Measurements from ENCODE around the gene SLCO2A1.

The SLCO2A1 gene

GRCh38 chr3:133894353-133895207 lies 135.1 kb downstream of the SLCO2A1 start:
- no peak for TF ChIP-seq CTCF (conservative IDR thresholded peaks at IDR 0.05; ENCODE audit: low read depth, low read length)
- H3K4me3 ChIP-seq (ENCODE audit: low read depth, low read length): peak overlapping the region; percentile 71
- no peak for DNase-seq (ENCODE audit: low read depth)

GRCh38 chr3:133893683-133894352 lies 135.9 kb downstream of the SLCO2A1 start:
- no peak for DNase-seq (ENCODE audit: low read depth)
- no peak for TF ChIP-seq CTCF (conservative IDR thresholded peaks at IDR 0.05; ENCODE audit: low read depth, low read length)
- no peak overlapping the region for H3K4me3 ChIP-seq (ENCODE audit: low read depth, low read length)

- H3K4me3 ChIP-seq (ENCODE audit: low read depth, low read length): no peak overlapping the region
- no peak for DNase-seq (ENCODE audit: low read depth)
- TF ChIP-seq CTCF (conservative IDR thresholded peaks at IDR 0.05; ENCODE audit: low read depth, low read length): no peak
Measured at GRCh38 chr3:133892541-133893231, 137.0 kb downstream of the SLCO2A1 start.

- TF ChIP-seq CTCF (conservative IDR thresholded peaks at IDR 0.05; ENCODE audit: low read depth, low read length): no peak
- DNase-seq (ENCODE audit: low read depth): no peak
- no peak overlapping the region for H3K4me3 ChIP-seq (ENCODE audit: low read depth, low read length)
Measured at GRCh38 chr3:133891662-133892378, 137.9 kb downstream of the SLCO2A1 start.

GRCh38 chr3:133890972-133891644 lies 138.6 kb downstream of the SLCO2A1 start:
- no peak for DNase-seq (ENCODE audit: low read depth)
- H3K4me3 ChIP-seq (ENCODE audit: low read depth, low read length): no peak overlapping the region
- no peak for TF ChIP-seq CTCF (conservative IDR thresholded peaks at IDR 0.05; ENCODE audit: low read depth, low read length)

- no peak for TF ChIP-seq CTCF (conservative IDR thresholded peaks at IDR 0.05; ENCODE audit: low read depth, low read length)
- no peak overlapping the region for H3K4me3 ChIP-seq (ENCODE audit: low read depth, low read length)
- no peak for DNase-seq (ENCODE audit: low read depth)
Measured at GRCh38 chr3:133890037-133890436, 139.7 kb downstream of the SLCO2A1 start.

Data from choroid plexus epithelial cell (primary cell).